HL-60/S4 treated with phorbol 12-myristate 13-acetate at 8.2 ng/mL for 4 days and 3 days (cell line): ENCODE data around the gene MCFD2.

Source experiments
- in situ Hi-C: fragments of 300-500 bp; cut with MboI; formaldehyde crosslinking; loops from 2 replicates; pipeline ENCODE4 v1.15.0; 2022; ENCODE audit warnings: low sequenced_read_pairs

Gene MCFD2

DNA sequence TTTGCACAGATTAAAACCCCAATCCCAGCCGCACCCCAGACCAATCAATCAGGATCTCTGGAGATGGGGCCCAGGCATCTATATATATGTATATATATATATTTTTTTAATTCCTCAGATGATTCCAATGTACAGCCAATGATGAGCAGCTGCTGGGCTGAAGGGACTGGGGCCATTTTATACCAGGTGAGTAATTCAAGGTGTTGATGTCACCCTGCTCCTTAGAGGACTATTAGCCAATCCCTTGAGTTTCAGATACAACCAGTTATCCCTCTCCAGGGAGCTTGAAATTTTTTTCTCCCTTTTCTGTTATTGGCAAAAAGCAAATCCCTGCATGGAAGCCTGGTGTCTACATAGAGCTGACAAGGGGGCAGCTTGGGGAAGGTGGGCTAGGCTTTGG lies 59.8 kb downstream of the MCFD2 start:
- in situ Hi-C loops, result loop anchor here (25.0 kb wide), 1 partner anchor 844 kb away; no protein-coding TSS in a partner anchor

DNA sequence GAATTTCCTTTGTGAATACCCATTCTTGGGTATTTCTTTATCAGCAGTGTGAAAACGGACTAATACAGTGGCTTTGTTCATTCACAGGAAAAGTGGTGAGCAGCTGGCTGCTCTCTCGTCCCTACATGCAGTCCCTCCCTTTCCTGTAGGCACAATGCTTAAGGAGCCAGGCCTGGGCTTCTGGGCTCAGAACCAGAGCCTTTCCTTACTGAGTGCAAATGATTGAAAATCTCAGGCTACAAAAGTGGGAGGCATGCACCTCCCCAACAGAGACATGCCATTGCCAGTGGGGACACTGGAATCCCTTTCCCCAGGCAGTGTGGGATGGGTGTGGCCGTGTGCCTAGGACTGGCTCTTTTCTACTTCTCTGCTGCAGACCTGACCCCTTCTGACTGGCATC lies 61.3 kb downstream of the MCFD2 start:
- in situ Hi-C loops, result loop anchor here (25.0 kb wide), 1 partner anchor 842 kb away; no protein-coding TSS in a partner anchor

DNA sequence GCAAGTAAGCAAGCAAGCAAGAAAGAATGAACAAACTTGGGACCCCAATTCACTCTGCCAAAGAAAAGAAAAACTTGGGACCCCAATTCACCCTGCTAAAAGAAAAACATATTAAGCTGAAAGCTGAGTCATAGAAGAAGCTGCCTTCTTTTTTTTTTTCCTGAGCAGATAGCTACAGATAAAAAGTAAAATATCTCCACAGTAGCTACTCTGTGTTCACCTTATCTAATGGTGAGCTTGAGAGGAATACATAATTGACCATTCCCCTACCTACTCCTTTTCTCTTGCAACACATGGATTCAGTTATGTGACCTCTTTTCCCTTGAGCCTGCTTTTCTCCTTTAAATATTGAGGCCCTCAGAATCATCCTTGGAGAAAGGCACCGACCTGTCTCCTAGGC lies 63.0 kb downstream of the MCFD2 start:
- in situ Hi-C loops, result loop anchor here (25.0 kb wide), 1 partner anchor 840 kb away; no protein-coding TSS in a partner anchor

DNA sequence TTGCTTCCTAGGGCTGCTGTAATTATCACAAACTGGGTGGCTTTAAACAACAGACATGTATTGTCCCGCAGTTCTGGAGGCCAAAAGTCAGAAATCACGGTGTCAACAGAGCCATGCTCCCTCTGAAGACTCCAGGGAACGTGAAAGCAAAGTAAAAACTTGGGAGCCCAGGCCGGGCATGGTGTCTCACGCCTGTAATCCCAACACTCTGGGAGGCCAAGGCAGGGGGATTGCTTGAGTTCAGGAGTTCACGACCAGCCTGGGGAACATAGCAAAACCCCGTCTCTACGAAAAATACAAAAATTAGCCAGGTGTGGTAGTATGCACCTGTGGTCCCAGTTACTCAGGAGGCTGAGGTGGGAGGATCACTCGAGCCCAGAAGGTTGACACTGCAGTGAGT lies 63.5 kb downstream of the MCFD2 start:
- in situ Hi-C loops, result loop anchor here (25.0 kb wide), 1 partner anchor 840 kb away; no protein-coding TSS in a partner anchor
